ENCODE measurements around the gene CEMP1.

GRCh38 chr16:2515180-2515851 is 15.9 kb downstream of the CEMP1 start:
- no peak for TF ChIP-seq CTCF (IDR thresholded peaks at IDR 0.05)
- TF ChIP-seq RXRA (IDR thresholded peaks at IDR 0.05; ENCODE audit: borderline replicate concordance, low read depth) = no peak
- TF ChIP-seq SMC3 (IDR thresholded peaks at IDR 0.05; ENCODE audit: low read depth, low read length) = no peak
- TF ChIP-seq MAX (IDR thresholded peaks at IDR 0.05; ENCODE audit: low read depth) = no peak
- TF ChIP-seq TAF1 (IDR thresholded peaks at IDR 0.05; ENCODE audit: borderline replicate concordance, low read depth, low read length) = no peak
- no peak for TF ChIP-seq POLR2AphosphoS5 (IDR thresholded peaks at IDR 0.05; ENCODE audit: low read depth, low read length)

Measured in SK-N-SH (cell line).